Uterus (tissue), 2 donors: Measurements from ENCODE around the gene PLXNB3.

Experiments used
- POLR2A ChIP-seq, 2 donors: fragments of 450-650 bp; IDR thresholded peaks; one replicate each; pipeline ENCODE4 v1.6.1; 2016; ENCODE audit warnings: antibody characterized with exemption in 2 of 2, mild to moderate bottlenecking in 1 of 2, moderate library complexity in 1 of 2
- TF ChIP-seq, protein P1 (sequence below), 4 experiments: fragments of 200-600 bp in 2 of 4; fragments of 450-650 bp in 2 of 4; sonication (generic) in 2 of 4; IDR thresholded peaks; one replicate each; pipeline ENCODE4 v1.5.1; 2016 to 2019; ENCODE audit warnings: antibody characterized with exemption in 4 of 4, mild to moderate bottlenecking in 2 of 4, moderate library complexity in 1 of 4

DNA sequence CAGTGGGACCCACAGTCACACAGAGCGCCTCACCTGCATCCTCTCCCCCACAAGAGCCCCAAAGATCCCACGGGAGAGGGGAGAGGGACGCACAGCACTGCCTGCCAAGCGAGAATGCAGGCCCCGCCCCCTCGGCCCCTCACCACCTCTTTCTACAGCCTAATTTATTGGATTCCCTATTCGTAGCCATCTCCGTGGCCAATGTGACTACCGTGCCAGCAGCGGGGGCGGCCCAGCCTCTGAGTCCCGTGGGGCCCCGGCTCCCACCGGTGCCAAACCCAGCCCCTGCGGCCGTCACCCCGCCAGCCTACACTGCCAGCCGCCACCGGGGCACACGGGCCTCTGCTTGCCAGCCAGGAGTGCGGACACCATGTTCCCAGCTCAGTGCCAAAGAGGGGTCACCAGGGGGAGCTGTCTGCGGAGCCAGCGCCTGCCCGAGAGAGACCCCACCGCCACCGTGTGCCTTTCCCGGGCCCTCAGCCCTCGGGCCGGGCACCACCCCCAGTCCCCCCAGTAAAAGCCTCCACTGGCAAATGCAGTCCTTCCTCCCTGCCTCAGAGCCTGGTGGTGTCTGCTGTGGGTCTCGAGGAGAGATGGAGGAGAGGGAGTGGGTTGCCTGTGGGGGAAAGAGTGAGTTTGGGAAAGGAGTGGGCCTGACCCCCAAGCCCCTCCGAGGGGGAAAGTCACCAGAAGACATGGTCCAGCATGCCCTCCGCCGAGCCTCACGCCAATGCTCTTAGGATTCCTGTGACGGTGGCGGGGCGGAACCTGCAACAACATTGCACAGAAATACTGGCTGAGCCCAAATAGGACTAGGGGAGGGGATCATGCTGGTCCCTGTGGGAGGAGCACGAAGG, 19.6 kb upstream of the PLXNB3 start:
- TF ChIP-seq, protein P1, sequence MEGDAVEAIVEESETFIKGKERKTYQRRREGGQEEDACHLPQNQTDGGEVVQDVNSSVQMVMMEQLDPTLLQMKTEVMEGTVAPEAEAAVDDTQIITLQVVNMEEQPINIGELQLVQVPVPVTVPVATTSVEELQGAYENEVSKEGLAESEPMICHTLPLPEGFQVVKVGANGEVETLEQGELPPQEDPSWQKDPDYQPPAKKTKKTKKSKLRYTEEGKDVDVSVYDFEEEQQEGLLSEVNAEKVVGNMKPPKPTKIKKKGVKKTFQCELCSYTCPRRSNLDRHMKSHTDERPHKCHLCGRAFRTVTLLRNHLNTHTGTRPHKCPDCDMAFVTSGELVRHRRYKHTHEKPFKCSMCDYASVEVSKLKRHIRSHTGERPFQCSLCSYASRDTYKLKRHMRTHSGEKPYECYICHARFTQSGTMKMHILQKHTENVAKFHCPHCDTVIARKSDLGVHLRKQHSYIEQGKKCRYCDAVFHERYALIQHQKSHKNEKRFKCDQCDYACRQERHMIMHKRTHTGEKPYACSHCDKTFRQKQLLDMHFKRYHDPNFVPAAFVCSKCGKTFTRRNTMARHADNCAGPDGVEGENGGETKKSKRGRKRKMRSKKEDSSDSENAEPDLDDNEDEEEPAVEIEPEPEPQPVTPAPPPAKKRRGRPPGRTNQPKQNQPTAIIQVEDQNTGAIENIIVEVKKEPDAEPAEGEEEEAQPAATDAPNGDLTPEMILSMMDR (IDR thresholded peaks at IDR 0.05), result no peak
- TF ChIP-seq POLR2A (IDR thresholded peaks at IDR 0.05), result no peak
